ENCODE data around the gene TPSB2.
"Not testable (repeated sequence)": the region's sequence is repeated elsewhere in the genome, so short reads cannot be mapped to it uniquely, and the experiment has no call there.

GRCh38 chr16:1249031-1249755 lies 19.2 kb upstream of the TPSB2 start:
- not testable (repeated sequence) for TF ChIP-seq CTCF (optimal IDR thresholded peaks at IDR 0.05 in 1 of 3, IDR thresholded peaks at IDR 0.05 in 1 of 3, conservative IDR thresholded peaks at IDR 0.05 in 1 of 3; ENCODE audit: extremely low read depth in 1 of 3, insufficient read depth in 2 of 3, low read length in 3 of 3); EZH2 (IDR thresholded peaks at IDR 0.05; ENCODE audit: low read length)

Data from keratinocyte (primary cell).